GM12891 (cell line): Measurements from ENCODE around the gene SP8.

Source experiments
- DNase-seq: peaks from one replicate; pipeline ENCODE4 v3.0.0; 2011; ENCODE audit warnings: low spot score; ENCODE audit not compliant: insufficient read length
- FAIRE-seq: peaks from 2 replicates; lab custom pipeline; 2011; peaks lifted over from hg19 to GRCh38; lab: Jason Lieb, UNC
- PAX5 ChIP-seq: IDR thresholded peaks from 2 replicates; pipeline ENCODE4 v1.6.1; 2011; ENCODE audit warnings: low read length, moderate library complexity, mild to moderate bottlenecking; ENCODE audit not compliant: insufficient read depth, severe bottlenecking
- POLR2A ChIP-seq: IDR thresholded peaks from 2 replicates; pipeline ENCODE4 v1.6.1; 2011; ENCODE audit warnings: low read depth, low read length, control low read depth
- POLR2AphosphoS5 ChIP-seq: IDR thresholded peaks from 2 replicates; pipeline ENCODE4 v1.6.1; 2011; ENCODE audit warnings: low read depth, low read length, control low read depth
- POU2F2 ChIP-seq: IDR thresholded peaks from 2 replicates; pipeline ENCODE4 v1.6.1; 2011; ENCODE audit warnings: low read depth, mild to moderate bottlenecking, control low read depth, low read length, moderate library complexity
- SPI1 ChIP-seq: IDR thresholded peaks from 2 replicates; pipeline ENCODE4 v1.6.1; 2011; ENCODE audit warnings: low read depth, low read length, control low read depth
- TAF1 ChIP-seq: IDR thresholded peaks from 2 replicates; pipeline ENCODE4 v1.6.1; 2011; ENCODE audit warnings: low read depth, low read length, control low read depth

Gene SP8

GRCh38 chr7:20795361-20795760 is 8.7 kb upstream of the SP8 start:
- DNase-seq (no peak), FAIRE-seq (no peak)
- no peak for TF ChIP-seq PAX5
- TF ChIP-seq SPI1: no peak
- TF ChIP-seq POLR2A: no peak

- DNase-seq (no peak), FAIRE-seq (no peak)
- TF ChIP-seq POLR2A (no peak), POU2F2 (no peak), SPI1 (no peak), PAX5 (no peak)
Observed at GRCh38 chr7:20794676-20795075, 8.0 kb upstream of the SP8 start.

GRCh38 chr7:20793694-20794394 is 7.2 kb upstream of the SP8 start:
- FAIRE-seq (no peak), DNase-seq (no peak)
- no peak for TF ChIP-seq TAF1
- no peak for TF ChIP-seq PAX5
- no peak for TF ChIP-seq SPI1
- TF ChIP-seq POU2F2: no peak
- no peak for TF ChIP-seq POLR2A
- TF ChIP-seq POLR2AphosphoS5: no peak

GRCh38 chr7:20793248-20793647 is 6.6 kb upstream of the SP8 start:
- DNase-seq (no peak), FAIRE-seq (no peak)
- TF ChIP-seq TAF1: no peak
- no peak for TF ChIP-seq PAX5
- TF ChIP-seq POLR2A: no peak
- no peak for TF ChIP-seq SPI1
- TF ChIP-seq POU2F2: no peak
- TF ChIP-seq POLR2AphosphoS5: no peak

- DNase-seq (no peak), FAIRE-seq (no peak)
- no peak for TF ChIP-seq POLR2A
- TF ChIP-seq POLR2AphosphoS5: no peak
- TF ChIP-seq POU2F2: no peak
- no peak for TF ChIP-seq PAX5
- no peak for TF ChIP-seq TAF1
- TF ChIP-seq SPI1: no peak
Observed at GRCh38 chr7:20791538-20792434, 5.1 kb upstream of the SP8 start.

GRCh38 chr7:20790375-20790774 is 3.7 kb upstream of the SP8 start:
- TF ChIP-seq PAX5 (no peak), POU2F2 (no peak), POLR2A (no peak), SPI1 (no peak), TAF1 (no peak), POLR2AphosphoS5 (no peak)
- FAIRE-seq: no peak
- no peak for DNase-seq

- no peak for FAIRE-seq
- DNase-seq: no peak
- TF ChIP-seq POLR2A: no peak
- TF ChIP-seq PAX5: no peak
- TF ChIP-seq TAF1: no peak
- no peak for TF ChIP-seq SPI1
- TF ChIP-seq POU2F2: no peak
- no peak for TF ChIP-seq POLR2AphosphoS5
Observed at GRCh38 chr7:20788420-20788990, 1.8 kb upstream of the SP8 start.

- DNase-seq: no peak
- TF ChIP-seq POLR2AphosphoS5 (no peak), PAX5 (no peak), POLR2A (no peak), TAF1 (no peak)
- FAIRE-seq: no peak
Observed at GRCh38 chr7:20787660-20788419, 1.2 kb upstream of the SP8 start.

GRCh38 chr7:20786421-20786778 is 286 bp downstream of the SP8 start:
- TF ChIP-seq POU2F2 (no peak), PAX5 (no peak), POLR2A (no peak), SPI1 (no peak), POLR2AphosphoS5 (no peak), TAF1 (no peak)
- FAIRE-seq (no peak), DNase-seq (no peak)
